ENCODE results near the gene FNIP1.
"Not testable (repeated sequence)": the region's sequence is repeated elsewhere in the genome, so short reads cannot be mapped to it uniquely, and the experiment has no call there.

The FNIP1 gene

DNA sequence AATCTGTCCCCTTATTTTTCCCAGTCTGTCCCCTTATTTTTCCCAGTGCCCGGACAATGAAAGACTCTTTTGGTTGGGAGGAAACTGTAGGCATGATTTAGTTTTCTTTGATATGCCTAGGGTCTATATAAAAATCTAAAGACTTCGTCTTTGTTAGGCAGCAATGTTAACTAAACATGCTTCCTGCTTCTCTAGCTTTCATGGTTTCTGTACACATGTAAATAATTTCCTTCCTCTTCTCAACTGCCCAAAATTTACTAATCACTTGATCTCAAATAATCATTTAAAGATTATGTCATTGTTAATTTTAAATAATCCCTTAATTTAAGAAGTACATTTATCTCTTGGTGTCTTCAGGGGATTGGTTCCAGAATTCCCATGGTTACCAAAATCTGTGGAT lies 114.0 kb downstream of the FNIP1 start:
- Histone ChIP-seq H3K4me2 (ENCODE audit: low read depth, low read length, poor library complexity, severe bottlenecking) (no peak overlapping the region), H3K36me3 (ENCODE audit: low read length) (peaks cover 4% of the 10 kb centered on the region; the same call in 1 of the 2 replicates), H3K27ac (ENCODE audit: low read depth, low read length) (no peak overlapping the region), H4K20me1 (ENCODE audit: low read depth, low read length) (no peaks in the 10 kb centered on the region), H3K79me2 (ENCODE audit: insufficient read depth, low read length) (no peaks in the 10 kb centered on the region), H3K9me3 (ENCODE audit: insufficient read depth, low read length) (no peaks in the 10 kb centered on the region), H3K9me2 (replicated peaks; ENCODE audit: insufficient read depth, low read length) (no peaks in the 10 kb centered on the region), H2AFZ (ENCODE audit: low read depth, low read length, severe bottlenecking) (no peak overlapping the region), H3K4me3 (ENCODE audit: insufficient read depth, low read length, poor library complexity, severe bottlenecking) (no peak overlapping the region), H3K27me3 (ENCODE audit: low read length) (no peaks in the 10 kb centered on the region), H3F3A (ENCODE audit: insufficient read depth) (no peaks in the 10 kb centered on the region), H3K9ac (ENCODE audit: low read length) (no peak overlapping the region)
- TF ChIP-seq EZH2phosphoT487 (conservative IDR thresholded peaks at IDR 0.05; ENCODE audit: low read length) (no peak), CTCF (IDR thresholded peaks at IDR 0.05; ENCODE audit: insufficient read depth, low read length, poor library complexity, severe bottlenecking) (no peak)

DNA sequence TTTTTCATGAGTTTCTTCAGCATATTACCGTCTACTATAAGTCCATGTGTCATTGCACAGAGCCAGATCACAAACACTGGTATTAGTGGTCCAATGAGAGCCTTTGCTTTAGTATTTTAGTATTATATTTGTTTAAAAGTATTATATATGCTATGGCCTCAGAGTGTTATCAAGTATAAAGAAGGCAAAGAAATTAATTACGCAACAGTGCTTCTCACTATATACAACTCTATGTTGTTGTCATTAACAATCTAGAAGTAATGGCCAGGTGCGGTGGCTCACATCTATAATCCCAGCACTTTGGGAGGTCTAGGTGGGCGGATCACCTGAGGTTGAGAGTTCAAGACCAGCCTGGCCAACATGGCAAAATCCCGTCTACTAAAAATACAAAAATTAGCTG lies 114.6 kb downstream of the FNIP1 start:
- Histone ChIP-seq H3K9ac (ENCODE audit: low read length) (no peak overlapping the region), H3K4me2 (ENCODE audit: low read depth, low read length, poor library complexity, severe bottlenecking) (no peak overlapping the region), H2AFZ (ENCODE audit: low read depth, low read length, severe bottlenecking) (no peak overlapping the region), H3K36me3 (ENCODE audit: low read length) (peaks cover 4% of the 10 kb centered on the region; the same call in 1 of the 2 replicates), H3K4me3 (ENCODE audit: insufficient read depth, low read length, poor library complexity, severe bottlenecking) (no peak overlapping the region), H3F3A (ENCODE audit: insufficient read depth) (no peaks in the 10 kb centered on the region), H3K27ac (ENCODE audit: low read depth, low read length) (no peak overlapping the region), H3K9me2 (replicated peaks; ENCODE audit: insufficient read depth, low read length) (no peaks in the 10 kb centered on the region), H4K20me1 (ENCODE audit: low read depth, low read length) (no peaks in the 10 kb centered on the region), H3K27me3 (ENCODE audit: low read length) (no peaks in the 10 kb centered on the region), H3K79me2 (ENCODE audit: insufficient read depth, low read length) (no peaks in the 10 kb centered on the region), H3K9me3 (ENCODE audit: insufficient read depth, low read length) (no peaks in the 10 kb centered on the region)
- no peak for TF ChIP-seq EZH2phosphoT487 (conservative IDR thresholded peaks at IDR 0.05; ENCODE audit: low read length)
- TF ChIP-seq CTCF (IDR thresholded peaks at IDR 0.05; ENCODE audit: insufficient read depth, low read length, poor library complexity, severe bottlenecking): no peak

- Histone ChIP-seq H3K4me3 (ENCODE audit: insufficient read depth, low read length, poor library complexity, severe bottlenecking) (no peak overlapping the region), H3K27ac (ENCODE audit: low read depth, low read length) (no peak overlapping the region), H3K4me2 (ENCODE audit: low read depth, low read length, poor library complexity, severe bottlenecking) (no peak overlapping the region), H3K9me2 (replicated peaks; ENCODE audit: insufficient read depth, low read length) (no peaks in the 10 kb centered on the region), H3K9ac (ENCODE audit: low read length) (no peak overlapping the region), H3K27me3 (ENCODE audit: low read length) (no peaks in the 10 kb centered on the region), H3K36me3 (ENCODE audit: low read length) (peaks cover 4% of the 10 kb centered on the region; the same call in 1 of the 2 replicates), H4K20me1 (ENCODE audit: low read depth, low read length) (no peaks in the 10 kb centered on the region), H3F3A (ENCODE audit: insufficient read depth) (no peaks in the 10 kb centered on the region), H3K79me2 (ENCODE audit: insufficient read depth, low read length) (no peaks in the 10 kb centered on the region), H2AFZ (ENCODE audit: low read depth, low read length, severe bottlenecking) (no peak overlapping the region), H3K9me3 (ENCODE audit: insufficient read depth, low read length) (no peaks in the 10 kb centered on the region)
- TF ChIP-seq EZH2phosphoT487 (conservative IDR thresholded peaks at IDR 0.05; ENCODE audit: low read length): no peak
- TF ChIP-seq CTCF (IDR thresholded peaks at IDR 0.05; ENCODE audit: insufficient read depth, low read length, poor library complexity, severe bottlenecking): no peak
Measured at GRCh38 chr5:131679911-131680310, 116.9 kb downstream of the FNIP1 start.

- not testable (repeated sequence) for H3K4me2 ChIP-seq (ENCODE audit: low read depth, low read length, poor library complexity, severe bottlenecking); H4K20me1 ChIP-seq (ENCODE audit: low read depth, low read length); H3K9me2 ChIP-seq (replicated peaks; ENCODE audit: insufficient read depth, low read length); H2AFZ ChIP-seq (ENCODE audit: low read depth, low read length, severe bottlenecking); H3K9ac ChIP-seq (ENCODE audit: low read length); H3K9me3 ChIP-seq (ENCODE audit: insufficient read depth, low read length); H3K4me3 ChIP-seq (ENCODE audit: insufficient read depth, low read length, poor library complexity, severe bottlenecking); H3K36me3 ChIP-seq (ENCODE audit: low read length); H3K79me2 ChIP-seq (ENCODE audit: insufficient read depth, low read length); H3F3A ChIP-seq (ENCODE audit: insufficient read depth); H3K27me3 ChIP-seq (ENCODE audit: low read length); H3K27ac ChIP-seq (ENCODE audit: low read depth, low read length)
Measured at GRCh38 chr5:131678273-131678672, 118.5 kb downstream of the FNIP1 start.

Measured in SU-DHL-6 (cell line).